SKM-1 treated with dmso at 0.1 percent for 144 hours (cell line): ENCODE results near the gene RBFOX1.

ENCODE experiments used
- DNase-seq: peaks from one replicate; lab custom pipeline; 2025; ENCODE audit not compliant: unreplicated experiment; lab: John Stamatoyannopoulos, UW

RBFOX1 gene

DNA sequence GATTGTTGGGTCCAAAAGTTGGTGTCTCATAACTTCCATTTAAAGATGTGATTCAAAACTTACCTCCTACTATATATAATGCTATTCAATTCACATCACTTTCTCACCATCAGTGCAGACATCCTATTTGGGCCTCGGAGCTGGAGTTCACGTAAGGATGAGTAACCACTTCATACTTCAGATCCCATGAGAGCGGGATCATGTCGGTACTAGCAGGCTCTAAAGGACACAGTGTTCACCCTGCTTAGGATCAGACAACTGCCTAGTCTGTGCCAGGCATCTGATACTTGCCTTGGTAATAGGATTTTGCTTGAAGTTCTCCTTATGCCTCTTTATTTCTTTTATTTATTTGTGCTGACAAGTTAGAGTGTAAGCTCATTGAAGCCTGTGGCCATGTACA, 39.5 kb downstream of the RBFOX1 start:
- DNase-seq, result no peak

- no peak for DNase-seq
Observed at GRCh38 chr16:7373776-7374175, 41.1 kb downstream of the RBFOX1 start.

DNA sequence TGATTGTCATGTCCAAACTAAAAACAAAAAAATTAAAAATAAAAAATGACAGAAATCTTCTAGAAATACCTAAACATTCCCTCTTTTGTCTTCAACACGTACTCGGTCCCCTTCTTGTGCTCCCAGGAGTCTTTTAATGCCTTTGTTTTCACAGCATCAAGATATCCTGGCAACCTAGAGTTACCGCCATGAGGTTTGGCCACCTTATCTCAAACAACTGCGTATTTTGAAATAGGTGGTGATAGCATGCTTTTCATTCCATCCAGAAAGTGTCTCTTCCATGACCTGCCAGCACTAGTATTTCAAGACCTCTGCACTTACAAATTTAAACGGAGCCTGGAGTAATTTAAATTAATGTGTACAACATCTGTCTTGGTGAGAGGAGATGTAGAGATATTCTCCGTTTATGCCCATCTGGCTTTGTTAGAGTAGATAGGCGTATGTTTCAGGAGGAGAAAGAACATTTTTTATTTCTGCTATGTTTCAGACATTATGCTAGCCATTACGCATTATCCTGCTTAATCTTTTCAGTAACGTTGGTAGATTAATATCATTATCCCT, 42.0 kb downstream of the RBFOX1 start:
- no peak for DNase-seq

- no peak for DNase-seq
Observed at GRCh38 chr16:7376227-7376626, 43.6 kb downstream of the RBFOX1 start.

DNA sequence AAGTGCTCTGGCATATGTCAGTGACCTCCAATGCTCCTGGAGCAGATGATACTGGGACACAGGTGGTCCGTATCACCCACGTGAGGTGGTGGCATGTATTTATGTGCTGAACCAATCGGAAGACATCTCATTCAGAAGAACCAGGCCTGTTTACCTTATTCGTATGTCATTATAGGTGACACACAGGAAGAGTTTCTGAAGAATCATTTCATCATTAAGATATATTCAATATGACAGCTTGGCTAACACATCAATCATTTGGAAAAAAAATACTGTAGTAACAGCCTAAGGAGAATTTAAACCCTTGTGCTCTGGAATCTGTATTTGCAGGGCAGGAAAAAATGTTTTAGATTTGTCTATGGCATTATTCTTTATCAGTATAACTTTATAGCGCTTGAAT, 44.6 kb downstream of the RBFOX1 start:
- DNase-seq, result no peak

- no peak for DNase-seq
Observed at GRCh38 chr16:7378024-7378695, 45.5 kb downstream of the RBFOX1 start.

GRCh38 chr16:7380441-7380840, 47.8 kb downstream of the RBFOX1 start:
- DNase-seq, result no peak

DNA sequence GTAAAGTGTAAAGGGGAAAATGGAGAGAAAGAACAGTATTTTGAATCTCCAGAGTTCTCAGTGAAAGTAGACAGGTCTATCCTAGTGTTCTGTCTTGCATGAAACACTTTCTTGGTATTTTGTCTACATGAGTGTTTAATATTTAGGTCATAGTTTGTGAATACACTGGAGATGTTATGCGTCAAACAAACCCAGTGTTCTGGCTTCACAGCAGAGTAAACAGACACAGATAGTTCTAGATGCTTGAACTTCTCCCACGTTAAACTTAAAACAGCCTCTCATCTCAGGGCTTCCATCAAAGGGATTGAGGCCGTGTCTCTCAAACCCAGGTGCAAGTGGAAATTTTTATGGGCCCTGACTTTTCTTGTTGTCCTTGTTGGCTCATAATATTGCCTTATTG, 48.3 kb downstream of the RBFOX1 start:
- DNase-seq, result no peak

GRCh38 chr16:7381671-7382070, 49.0 kb downstream of the RBFOX1 start:
- DNase-seq, result no peak

DNA sequence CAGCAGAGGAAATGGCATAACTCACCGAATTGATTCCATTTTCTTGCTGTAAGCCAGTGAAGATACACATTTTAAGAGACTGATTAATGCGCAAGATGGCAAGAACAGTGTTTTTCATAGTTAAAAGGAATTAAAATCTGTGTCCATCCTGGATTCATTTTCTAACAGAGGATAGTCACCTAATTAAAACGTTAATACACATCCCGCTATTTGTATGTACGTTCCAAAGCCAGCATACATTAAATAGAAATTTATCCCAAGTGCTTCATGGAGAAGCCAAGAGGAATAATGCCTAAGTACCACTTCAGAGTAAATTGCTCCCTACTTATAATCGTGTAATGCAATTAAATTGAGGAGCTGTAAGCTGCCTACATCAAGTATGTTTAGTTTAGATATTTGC, 49.9 kb downstream of the RBFOX1 start:
- DNase-seq, result no peak

- DNase-seq, result no peak
Observed at GRCh38 chr16:7390974-7391373, 58.3 kb downstream of the RBFOX1 start.

DNA sequence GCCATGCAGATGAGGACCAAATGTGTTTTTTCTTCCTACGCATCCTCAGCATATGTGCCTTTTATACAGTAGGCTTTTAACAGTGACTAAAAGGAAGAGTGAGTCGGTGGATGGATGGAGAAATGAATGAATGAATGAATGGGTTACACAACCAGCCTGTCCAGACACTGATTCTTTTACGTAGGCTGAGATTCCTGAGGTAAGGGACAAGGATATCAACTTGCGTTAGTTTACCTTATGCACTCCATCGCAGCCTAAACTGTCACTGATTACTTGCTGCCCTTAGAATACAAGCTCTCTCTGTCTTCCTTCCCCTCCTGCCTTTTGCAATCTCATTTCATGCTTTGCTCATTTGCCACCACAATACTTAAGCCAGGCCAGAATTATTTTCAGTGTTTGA, 59.0 kb downstream of the RBFOX1 start:
- DNase-seq, result no peak

- DNase-seq, result no peak
Observed at GRCh38 chr16:7392206-7392605, 59.6 kb downstream of the RBFOX1 start.

DNA sequence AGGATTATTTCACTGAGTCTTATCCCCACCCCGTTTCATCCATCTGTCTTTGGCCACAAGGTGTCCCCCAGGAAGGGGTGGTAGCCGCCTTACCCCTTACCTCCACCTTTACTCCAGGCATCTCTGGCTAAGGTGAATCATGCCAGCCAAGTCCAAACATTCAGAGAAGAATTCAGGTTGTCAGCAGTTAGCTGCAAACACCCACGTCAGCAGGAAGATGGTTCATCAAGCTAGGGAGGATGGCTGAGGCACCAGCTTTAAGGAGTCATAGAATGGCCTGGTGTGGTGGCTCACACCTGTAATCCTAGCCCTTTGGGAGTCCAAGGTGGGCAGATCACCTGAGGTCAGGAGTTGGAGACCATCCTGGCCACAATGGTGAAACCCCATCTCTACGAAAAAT, 61.0 kb downstream of the RBFOX1 start:
- DNase-seq, result no peak

DNA sequence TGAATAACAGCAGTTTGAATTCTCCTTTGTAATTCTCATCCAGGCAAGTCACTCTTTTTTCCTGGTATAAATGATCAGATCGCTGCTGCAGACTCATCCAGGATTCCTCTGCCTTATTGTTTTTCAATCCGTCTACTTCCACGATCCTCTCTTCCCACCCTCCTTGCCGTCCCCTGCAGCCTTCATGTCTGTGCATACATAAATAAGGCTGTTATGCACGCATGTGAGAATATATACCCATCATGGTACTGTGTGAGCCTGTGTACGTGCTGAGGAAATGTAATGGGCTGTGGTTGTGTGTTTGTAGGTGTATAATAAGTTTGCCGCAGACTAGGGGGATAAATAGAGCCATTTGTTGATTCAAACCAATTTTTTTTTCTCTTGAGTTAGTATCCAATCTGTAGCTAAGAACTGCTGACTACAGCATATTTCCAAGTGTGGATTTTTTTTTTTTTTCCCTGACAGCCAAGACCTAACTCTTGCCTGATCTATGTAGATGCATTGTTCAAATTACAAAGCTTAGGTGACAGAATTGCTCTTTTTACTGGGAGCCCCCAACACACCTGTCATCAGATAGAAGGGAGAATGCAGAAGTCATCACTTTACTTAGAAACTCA, 62.2 kb downstream of the RBFOX1 start:
- DNase-seq, result no peak

DNA sequence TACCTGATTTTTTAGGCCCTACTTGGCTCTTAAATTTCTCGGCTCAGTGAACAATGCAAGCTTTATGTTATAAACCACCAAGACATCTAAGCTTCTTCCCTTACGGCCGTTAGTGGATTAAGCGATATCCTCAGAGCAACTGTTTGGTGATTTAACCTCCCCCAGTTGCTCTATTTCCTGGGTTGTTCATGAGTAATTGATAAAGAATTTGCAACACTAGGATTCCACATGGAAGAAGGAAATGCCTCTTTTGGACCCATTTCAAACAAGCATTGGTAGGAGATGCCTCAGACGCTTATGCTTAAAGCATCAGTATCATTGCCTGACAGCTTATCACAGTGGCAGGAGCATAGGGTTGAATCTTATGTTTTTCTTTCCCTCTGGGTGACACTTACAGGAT, 65.3 kb downstream of the RBFOX1 start:
- DNase-seq, result no peak

- no peak for DNase-seq
Observed at GRCh38 chr16:7398536-7398935, 65.9 kb downstream of the RBFOX1 start.

DNA sequence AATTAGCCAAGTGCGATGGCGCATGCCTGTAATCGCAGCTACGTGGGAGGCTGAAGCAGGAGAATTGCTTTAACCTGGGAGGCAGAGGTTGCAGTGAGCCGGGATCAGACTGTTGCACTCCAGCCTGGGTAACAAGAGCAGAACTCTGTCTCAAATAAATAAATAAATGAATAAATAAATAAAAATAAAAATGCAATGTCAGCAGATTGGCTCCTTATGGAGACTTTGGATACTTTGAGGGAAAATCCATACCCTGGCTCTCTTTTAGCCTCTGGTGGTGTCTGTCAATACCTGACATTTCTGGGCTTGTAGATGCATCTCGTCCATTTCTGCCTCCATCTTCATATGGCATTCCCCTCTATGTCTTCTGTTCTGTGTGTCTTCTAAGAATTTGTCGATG, 66.7 kb downstream of the RBFOX1 start:
- DNase-seq, result no peak

- no peak for DNase-seq
Observed at GRCh38 chr16:7400117-7400890, 67.7 kb downstream of the RBFOX1 start.

- DNase-seq, result no peak
Observed at GRCh38 chr16:7404217-7404616, 71.6 kb downstream of the RBFOX1 start.

DNA sequence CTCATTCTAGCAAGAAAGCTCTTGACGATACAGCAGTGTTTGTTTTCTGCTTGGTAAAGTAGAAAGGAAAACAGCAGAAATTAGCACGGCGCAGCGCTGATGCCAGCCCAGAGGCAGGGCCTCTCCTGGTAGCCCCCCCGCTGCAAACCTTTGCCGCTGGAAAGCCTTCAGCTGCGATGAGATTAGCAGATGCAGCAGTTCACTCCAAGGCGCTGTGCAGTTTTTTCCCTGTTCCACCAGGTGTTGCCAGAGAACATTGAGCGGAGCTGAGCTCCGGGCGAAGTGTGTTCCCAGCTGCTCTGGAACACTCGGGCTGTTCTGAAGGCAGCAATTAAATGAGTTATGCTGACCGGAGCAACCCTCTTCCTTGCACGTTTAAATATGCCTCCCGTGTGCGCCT, 72.5 kb downstream of the RBFOX1 start:
- no peak for DNase-seq
